TTC549 (cell line): ENCODE results near the gene RBBP7.
"Not testable (repeated sequence)": the region's sequence is repeated elsewhere in the genome, so short reads cannot be mapped to it uniquely, and the experiment has no call there.

Experiments
- FAIRE-seq: peaks from 2 replicates; lab custom pipeline; 2012; peaks lifted over from hg19 to GRCh38; lab: Jason Lieb, UNC

RBBP7 gene

GRCh38 chrX:16862829-16863228 lies 7.3 kb downstream of the RBBP7 start:
- no peak for FAIRE-seq

- no peak for FAIRE-seq
Observed at GRCh38 chrX:16856744-16857143, 13.4 kb downstream of the RBBP7 start.

- not testable (repeated sequence) for FAIRE-seq
Observed at GRCh38 chrX:16856076-16856404, 14.1 kb downstream of the RBBP7 start.

- FAIRE-seq: no peak
Observed at GRCh38 chrX:16855363-16856075, 14.6 kb downstream of the RBBP7 start.

- no peak for FAIRE-seq
Observed at GRCh38 chrX:16853537-16853936, 16.6 kb downstream of the RBBP7 start.

- FAIRE-seq: no peak
Observed at GRCh38 chrX:16852617-16853179, 17.5 kb downstream of the RBBP7 start.

- no peak for FAIRE-seq
Observed at GRCh38 chrX:16851827-16852226, 18.3 kb downstream of the RBBP7 start.

- FAIRE-seq: no peak
Observed at GRCh38 chrX:16851421-16851820, 18.7 kb downstream of the RBBP7 start.

GRCh38 chrX:16848541-16848940 lies 21.6 kb downstream of the RBBP7 start:
- FAIRE-seq: no peak

- FAIRE-seq: no peak
Observed at GRCh38 chrX:16845686-16846085, 24.5 kb downstream of the RBBP7 start.

- FAIRE-seq: no peak
Observed at GRCh38 chrX:16843208-16843909, 26.8 kb downstream of the RBBP7 start.

GRCh38 chrX:16842684-16843083 lies 27.5 kb downstream of the RBBP7 start:
- no peak for FAIRE-seq

GRCh38 chrX:16839852-16840460 lies 30.2 kb downstream of the RBBP7 start:
- FAIRE-seq: no peak

- FAIRE-seq: no peak
Observed at GRCh38 chrX:16839219-16839851, 30.8 kb downstream of the RBBP7 start.

- FAIRE-seq: no peak
Observed at GRCh38 chrX:16838202-16839066, 31.7 kb downstream of the RBBP7 start.

- FAIRE-seq: no peak
Observed at GRCh38 chrX:16836371-16836770, 33.8 kb downstream of the RBBP7 start.

- FAIRE-seq: no peak
Observed at GRCh38 chrX:16834806-16835205, 35.4 kb downstream of the RBBP7 start.

- FAIRE-seq: no peak
Observed at GRCh38 chrX:16832301-16832700, 37.9 kb downstream of the RBBP7 start.

- no peak for FAIRE-seq
Observed at GRCh38 chrX:16828124-16828908, 41.8 kb downstream of the RBBP7 start.

GRCh38 chrX:16827225-16827624 lies 42.9 kb downstream of the RBBP7 start:
- no peak for FAIRE-seq

GRCh38 chrX:16826207-16826606 lies 44.0 kb downstream of the RBBP7 start:
- peak; percentile 83 for FAIRE-seq
